C4-2B (cell line): ENCODE results near the gene PHF2.

Experiments
- H3K27ac ChIP-seq: fragments of 450-650 bp; 2 replicates; pipeline ENCODE4 v1.5.1; 2017
- ZFX ChIP-seq: fragments of 450-650 bp; IDR thresholded peaks from 2 replicates; pipeline ENCODE4 v1.6.1; 2017
- TF ChIP-seq, protein P1 (sequence below): fragments of 450-650 bp; conservative IDR thresholded peaks from 2 replicates; pipeline ENCODE4 v1.5.1; 2017; ENCODE audit warnings: mild to moderate bottlenecking

PHF2 gene

GRCh38 chr9:93557366-93558137 is 18.8 kb upstream of the PHF2 start:
- TF ChIP-seq, protein P1, sequence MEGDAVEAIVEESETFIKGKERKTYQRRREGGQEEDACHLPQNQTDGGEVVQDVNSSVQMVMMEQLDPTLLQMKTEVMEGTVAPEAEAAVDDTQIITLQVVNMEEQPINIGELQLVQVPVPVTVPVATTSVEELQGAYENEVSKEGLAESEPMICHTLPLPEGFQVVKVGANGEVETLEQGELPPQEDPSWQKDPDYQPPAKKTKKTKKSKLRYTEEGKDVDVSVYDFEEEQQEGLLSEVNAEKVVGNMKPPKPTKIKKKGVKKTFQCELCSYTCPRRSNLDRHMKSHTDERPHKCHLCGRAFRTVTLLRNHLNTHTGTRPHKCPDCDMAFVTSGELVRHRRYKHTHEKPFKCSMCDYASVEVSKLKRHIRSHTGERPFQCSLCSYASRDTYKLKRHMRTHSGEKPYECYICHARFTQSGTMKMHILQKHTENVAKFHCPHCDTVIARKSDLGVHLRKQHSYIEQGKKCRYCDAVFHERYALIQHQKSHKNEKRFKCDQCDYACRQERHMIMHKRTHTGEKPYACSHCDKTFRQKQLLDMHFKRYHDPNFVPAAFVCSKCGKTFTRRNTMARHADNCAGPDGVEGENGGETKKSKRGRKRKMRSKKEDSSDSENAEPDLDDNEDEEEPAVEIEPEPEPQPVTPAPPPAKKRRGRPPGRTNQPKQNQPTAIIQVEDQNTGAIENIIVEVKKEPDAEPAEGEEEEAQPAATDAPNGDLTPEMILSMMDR = no peak
- no peak for TF ChIP-seq ZFX
- H3K27ac ChIP-seq = no peak overlapping the region

GRCh38 chr9:93558503-93558902 is 17.9 kb upstream of the PHF2 start:
- H3K27ac ChIP-seq = no peak overlapping the region

GRCh38 chr9:93560991-93561390 is 15.4 kb upstream of the PHF2 start:
- TF ChIP-seq, protein P1 = no peak
- TF ChIP-seq ZFX = no peak
- H3K27ac ChIP-seq = no peak overlapping the region

More at GRCh38 chr9:93558503-93558902, 17.9 kb upstream of the PHF2 start:
- no peak for TF ChIP-seq ZFX
- TF ChIP-seq, protein P1 = no peak

DNA sequence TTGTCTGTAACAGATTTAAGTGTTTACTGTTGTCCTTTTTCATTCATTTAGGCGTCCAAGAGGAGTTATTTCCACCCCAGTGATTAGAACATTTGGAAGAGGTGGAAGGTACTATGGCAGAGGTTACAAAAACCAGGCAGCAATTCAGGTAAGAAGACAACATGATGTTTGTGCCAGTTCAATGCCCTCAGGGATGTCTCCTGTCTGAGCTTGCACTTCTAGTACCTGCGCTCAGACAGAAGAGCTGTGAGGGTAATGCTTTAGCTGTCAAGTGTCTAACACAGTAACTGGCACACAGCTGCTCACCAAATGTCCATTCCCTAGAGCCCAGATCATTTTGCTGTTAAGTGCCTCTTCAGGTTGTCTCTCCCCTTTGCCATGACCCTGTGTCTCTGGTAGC is 14.2 kb upstream of the PHF2 start:
- H3K27ac ChIP-seq = no peak overlapping the region
- TF ChIP-seq, protein P1 = no peak
- TF ChIP-seq ZFX = no peak

DNA sequence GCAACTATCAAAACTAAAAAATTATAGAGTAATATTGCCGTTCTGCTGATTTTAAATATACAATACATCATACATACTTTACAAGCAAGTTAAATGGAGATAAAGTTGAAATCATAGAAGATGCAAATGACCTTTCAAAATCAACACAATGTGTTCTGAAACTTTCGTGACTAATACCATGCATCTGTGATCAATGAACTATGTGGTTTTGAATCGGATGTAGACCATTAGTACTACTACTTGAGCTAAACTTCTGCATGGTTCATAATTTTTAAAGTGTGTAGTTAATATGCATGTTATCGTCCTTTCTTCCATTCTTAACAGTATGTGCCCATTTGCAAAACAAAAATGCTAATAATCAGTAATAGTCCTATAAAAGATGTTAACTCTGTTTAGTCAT is 11.3 kb upstream of the PHF2 start:
- no peak for TF ChIP-seq ZFX
- TF ChIP-seq, protein P1 = no peak

DNA sequence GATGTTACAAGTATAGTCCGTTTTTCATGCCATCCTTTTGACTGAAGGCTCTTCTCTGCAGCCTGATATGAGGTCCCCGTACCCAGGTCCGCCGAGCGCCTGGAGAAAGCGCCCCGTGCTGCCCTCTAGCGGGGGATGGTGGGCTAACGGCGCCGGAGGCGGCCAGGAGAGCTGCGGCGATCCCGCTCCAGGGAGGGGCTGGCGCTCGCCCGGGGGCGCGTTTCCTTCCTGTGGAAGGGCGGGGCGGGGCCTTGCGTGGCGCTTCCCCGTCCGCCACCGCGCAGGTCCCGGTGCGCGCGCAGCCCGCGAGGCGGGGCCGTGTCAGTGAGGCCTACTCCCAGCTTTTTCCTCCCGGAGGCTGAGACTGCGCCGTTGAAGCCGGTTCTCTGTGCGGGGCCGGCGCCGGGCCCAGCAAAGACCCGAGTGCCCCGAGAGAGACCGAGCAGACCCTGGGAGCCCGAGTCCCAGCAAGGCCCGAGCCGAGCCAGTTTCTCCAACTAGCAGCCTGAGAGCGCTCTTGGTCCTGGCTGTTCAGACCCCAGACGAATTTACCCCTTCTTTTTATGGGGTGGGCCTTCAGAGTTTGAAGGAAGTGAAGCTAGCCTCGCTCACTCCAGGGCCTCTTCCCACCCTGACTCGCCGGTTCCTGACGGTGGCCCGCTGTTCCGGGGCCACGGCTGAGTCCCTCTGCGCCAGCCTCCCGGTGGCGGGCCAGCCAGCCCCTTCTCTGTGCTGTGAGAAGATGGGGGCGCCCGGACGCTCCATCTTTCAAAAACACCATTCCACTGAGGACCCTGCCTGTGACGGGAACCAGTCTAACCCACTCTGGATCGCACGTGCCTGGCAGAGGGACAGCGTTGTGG is 9.7 kb upstream of the PHF2 start:
- peak overlapping the region; percentile 91 for H3K27ac ChIP-seq
- peak; percentile 81 for TF ChIP-seq ZFX
- TF ChIP-seq, protein P1 = peak; percentile 98

More for the DNA sequence above, 11.3 kb upstream of the PHF2 start:
- no peak overlapping the region for H3K27ac ChIP-seq
